Measurements from ENCODE around the gene KCNC1. TPM values are rescaled to one million over a fixed set of nuclear protein-coding genes. Genes with fewer than 3 reads are reported as not detected.

The KCNC1 gene
- total and polyA plus RNA-seq, 2 experiments from 2014 or later, result 0.11 TPM; not detected in 1

GRCh38 chr11:17768547-17768946 lies 34.0 kb downstream of the KCNC1 start (continued):
- no peak for TF ChIP-seq REST (IDR thresholded peaks at IDR 0.05; ENCODE audit: unreplicated experiment)
- TF ChIP-seq CTCF (conservative IDR thresholded peaks at IDR 0.05; ENCODE audit: low read depth in 2 of 2), result no peak
- no peak for TF ChIP-seq POLR2AphosphoS5 (IDR thresholded peaks at IDR 0.05; ENCODE audit: low read depth)
- no peak for TF ChIP-seq CREB1 (CRISPR knock-in tag; IDR thresholded peaks at IDR 0.05; ENCODE audit: low read depth)
- no peak for TF ChIP-seq ZNF114 (CRISPR knock-in tag; IDR thresholded peaks at IDR 0.05)
- TF ChIP-seq EZH2 (IDR thresholded peaks at IDR 0.05; ENCODE audit: low read depth, unreplicated experiment), result no peak
- no peak for TF ChIP-seq ZNF331 (CRISPR knock-in tag; IDR thresholded peaks at IDR 0.05; ENCODE audit: low read depth)

- Histone ChIP-seq H3K4me1 (ENCODE audit: insufficient read depth) (no peaks in the 10 kb centered on the region), H3F3A (replicated peaks; ENCODE audit: low read depth) (no peaks in the 10 kb centered on the region), H3K79me2 (replicated peaks; ENCODE audit: insufficient read depth) (no peaks in the 10 kb centered on the region), H3K9me2 (ENCODE audit: insufficient read depth) (no peaks in the 10 kb centered on the region), H3K27ac (ENCODE audit: low read depth) (no peak overlapping the region), H3K4me2 (no peak overlapping the region), H3K27me3 (ENCODE audit: insufficient read depth) (no peaks in the 10 kb centered on the region), H2AFZ (no peak overlapping the region), H3K4me3 (no peak overlapping the region), H4K20me1 (replicated peaks; ENCODE audit: insufficient read depth) (no peaks in the 10 kb centered on the region), H3K36me3 (ENCODE audit: insufficient read depth) (no peaks in the 10 kb centered on the region)
- ATAC-seq (no peak), DNase-seq (ENCODE audit: low spot score) (no peak)
- H3K4me1 Mint-ChIP-seq, result peaks cover 5% of the 10 kb centered on the region
- no peak overlapping the region for H3K27ac Mint-ChIP-seq
- no peaks in the 10 kb centered on the region for H3K36me3 Mint-ChIP-seq (ENCODE audit: low read depth)
- H3K9me3 Mint-ChIP-seq, result no peaks in the 10 kb centered on the region; the same call in 2 of the 3 replicates
- H3K4me3 Mint-ChIP-seq, result no peak overlapping the region
- H3K27me3 Mint-ChIP-seq (ENCODE audit: insufficient read depth, low read depth, poor library complexity), result peaks cover 3% of the 10 kb centered on the region
- TF ChIP-seq JUNB (IDR thresholded peaks at IDR 0.05; ENCODE audit: unreplicated experiment) (no peak), ZNF331 (CRISPR knock-in tag; IDR thresholded peaks at IDR 0.05; ENCODE audit: low read depth) (no peak), ETS1 (IDR thresholded peaks at IDR 0.05) (no peak), EZH2phosphoT487 (IDR thresholded peaks at IDR 0.05; ENCODE audit: unreplicated experiment) (no peak), EZH2 (IDR thresholded peaks at IDR 0.05; ENCODE audit: low read depth, unreplicated experiment) (no peak), ZNF462 (CRISPR knock-in tag; IDR thresholded peaks at IDR 0.05) (no peak)
Observed at GRCh38 chr11:17769218-17769617, 34.6 kb downstream of the KCNC1 start.

Data from GM23338 (cell line).